DMS79 (cell line): ENCODE results near the gene AGTRAP.

ENCODE experiments used
- DNase-seq: peaks from one replicate; lab custom pipeline; 2025; lab: John Stamatoyannopoulos, UW

Gene AGTRAP

GRCh38 chr1:11784256-11784992 is 48.5 kb downstream of the AGTRAP start:
- no peak for DNase-seq

GRCh38 chr1:11784993-11785769 is 49.2 kb downstream of the AGTRAP start:
- no peak for DNase-seq

- DNase-seq, result no peak
These were observed 50.2 kb downstream of the AGTRAP start for GRCh38 chr1:11786168-11786567.

GRCh38 chr1:11787251-11787803 is 51.4 kb downstream of the AGTRAP start:
- DNase-seq, result no peak

- no peak for DNase-seq
These were observed 52.0 kb downstream of the AGTRAP start for GRCh38 chr1:11787804-11788436.

GRCh38 chr1:11788549-11789053 is 52.7 kb downstream of the AGTRAP start:
- no peak for DNase-seq

- no peak for DNase-seq
These were observed 53.5 kb downstream of the AGTRAP start for GRCh38 chr1:11789126-11790067.

GRCh38 chr1:11790101-11790879 is 54.4 kb downstream of the AGTRAP start:
- no peak for DNase-seq

- DNase-seq, result no peak
These were observed 55.2 kb downstream of the AGTRAP start for GRCh38 chr1:11790880-11791715.

- DNase-seq, result no peak
These were observed 56.2 kb downstream of the AGTRAP start for GRCh38 chr1:11792106-11792505.

GRCh38 chr1:11793819-11794218 is 57.9 kb downstream of the AGTRAP start:
- DNase-seq, result no peak

- DNase-seq, result no peak
These were observed 58.7 kb downstream of the AGTRAP start for GRCh38 chr1:11794446-11795237.

- DNase-seq, result no peak
These were observed 59.4 kb downstream of the AGTRAP start for GRCh38 chr1:11795238-11795890.

- DNase-seq, result no peak
These were observed 60.3 kb downstream of the AGTRAP start for GRCh38 chr1:11796036-11796828.

GRCh38 chr1:11797525-11798216 is 61.7 kb downstream of the AGTRAP start:
- no peak for DNase-seq

- no peak for DNase-seq
These were observed 63.2 kb downstream of the AGTRAP start for GRCh38 chr1:11799099-11799498.

GRCh38 chr1:11799896-11800295 is 64.0 kb downstream of the AGTRAP start:
- no peak for DNase-seq
